Omental fat pad (tissue), 4 donors: Measurements from ENCODE around the gene VAPA. TPM values are rescaled to one million over a fixed set of nuclear protein-coding genes. Genes with fewer than 3 reads are reported as not detected.
A peak's percentile ranks its signal among the peaks of the same experiment; 100 is the strongest.

Source experiments
- ATAC-seq: fragments of 150-250 bp; one replicate; pipeline ENCODE4 v1.9.1; 2016; ENCODE audit warnings: mild to moderate bottlenecking, moderate library complexity; ENCODE audit not compliant: low FRiP score
- DNase-seq: peaks from one replicate; pipeline ENCODE4 v3.0.0-alpha.2; 2019; ENCODE audit warnings: low spot score
- total RNA-seq, 4 donors: library from RNA; depleted of rRNA; stranded (reverse); fragments of >200 nt; gene quantifications; one replicate each; pipeline ENCODE4 v1.1.0, GENCODE V29; 2016
- TF ChIP-seq, protein P1 (sequence below), 3 donors: fragments of 450-650 bp; IDR thresholded peaks; one replicate each; pipeline ENCODE4 v1.5.1; 2016 to 2017; ENCODE audit warnings: antibody characterized with exemption in 3 of 3, mild to moderate bottlenecking in 3 of 3, moderate library complexity in 2 of 3

The VAPA gene
- total RNA-seq, 4 donors from 2014 or later: 173 to 345 (median 246) TPM

DNA sequence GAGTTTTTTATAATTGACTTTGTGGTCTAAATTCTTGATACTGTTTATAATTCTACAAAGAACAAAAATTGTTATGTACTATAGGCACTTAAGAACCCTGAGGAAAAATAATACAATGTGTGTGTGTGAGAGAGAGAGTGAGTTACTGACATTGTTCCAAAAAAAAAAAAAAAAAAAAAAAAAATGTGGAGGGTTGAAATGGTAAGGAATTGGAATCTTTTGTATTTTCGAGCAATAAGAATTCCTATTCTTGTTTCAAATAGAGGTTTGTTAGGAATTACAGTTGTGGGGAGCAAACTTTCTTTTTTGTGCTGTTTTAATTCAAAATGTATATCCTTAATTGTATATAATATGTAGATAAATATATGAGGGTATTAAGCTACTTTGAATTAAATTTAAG is 45.7 kb downstream of the VAPA start:
- DNase-seq: no peak
- TF ChIP-seq, protein P1, sequence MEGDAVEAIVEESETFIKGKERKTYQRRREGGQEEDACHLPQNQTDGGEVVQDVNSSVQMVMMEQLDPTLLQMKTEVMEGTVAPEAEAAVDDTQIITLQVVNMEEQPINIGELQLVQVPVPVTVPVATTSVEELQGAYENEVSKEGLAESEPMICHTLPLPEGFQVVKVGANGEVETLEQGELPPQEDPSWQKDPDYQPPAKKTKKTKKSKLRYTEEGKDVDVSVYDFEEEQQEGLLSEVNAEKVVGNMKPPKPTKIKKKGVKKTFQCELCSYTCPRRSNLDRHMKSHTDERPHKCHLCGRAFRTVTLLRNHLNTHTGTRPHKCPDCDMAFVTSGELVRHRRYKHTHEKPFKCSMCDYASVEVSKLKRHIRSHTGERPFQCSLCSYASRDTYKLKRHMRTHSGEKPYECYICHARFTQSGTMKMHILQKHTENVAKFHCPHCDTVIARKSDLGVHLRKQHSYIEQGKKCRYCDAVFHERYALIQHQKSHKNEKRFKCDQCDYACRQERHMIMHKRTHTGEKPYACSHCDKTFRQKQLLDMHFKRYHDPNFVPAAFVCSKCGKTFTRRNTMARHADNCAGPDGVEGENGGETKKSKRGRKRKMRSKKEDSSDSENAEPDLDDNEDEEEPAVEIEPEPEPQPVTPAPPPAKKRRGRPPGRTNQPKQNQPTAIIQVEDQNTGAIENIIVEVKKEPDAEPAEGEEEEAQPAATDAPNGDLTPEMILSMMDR (IDR thresholded peaks at IDR 0.05): no peak

DNA sequence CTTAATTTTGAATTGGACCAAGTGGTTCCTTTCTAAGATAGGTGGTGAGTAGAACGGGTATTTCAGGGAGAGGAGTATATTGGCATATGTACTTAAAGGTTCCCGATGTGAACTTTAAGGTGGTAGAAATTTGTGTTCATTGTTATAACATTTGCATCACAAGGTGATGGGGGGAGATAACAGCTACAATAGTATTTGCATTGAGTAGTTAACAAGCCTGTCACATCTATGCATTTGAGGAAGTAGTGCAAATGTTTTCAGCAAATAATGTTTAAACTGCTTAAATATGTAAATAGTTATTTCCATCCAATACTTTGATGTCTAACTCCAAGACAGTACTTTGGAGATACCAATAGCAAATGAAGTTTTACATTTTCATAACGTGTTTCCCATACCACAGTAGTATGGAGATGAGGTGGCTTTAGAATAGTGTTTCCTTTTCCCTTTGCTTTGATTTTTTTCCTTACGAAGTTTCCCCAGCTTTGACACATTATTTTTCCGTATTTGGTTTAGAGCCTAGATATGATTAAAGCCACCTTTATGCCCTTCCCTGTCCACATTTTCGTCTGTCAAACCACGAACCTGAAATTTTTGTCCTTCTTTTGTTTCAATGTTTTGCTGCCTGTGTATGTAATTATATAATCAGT is 46.6 kb downstream of the VAPA start:
- no peak for ATAC-seq
- TF ChIP-seq, protein P1 (IDR thresholded peaks at IDR 0.05): no peak
- no peak for DNase-seq

More for the DNA sequence above, 45.7 kb downstream of the VAPA start:
- ATAC-seq: no peak

DNA sequence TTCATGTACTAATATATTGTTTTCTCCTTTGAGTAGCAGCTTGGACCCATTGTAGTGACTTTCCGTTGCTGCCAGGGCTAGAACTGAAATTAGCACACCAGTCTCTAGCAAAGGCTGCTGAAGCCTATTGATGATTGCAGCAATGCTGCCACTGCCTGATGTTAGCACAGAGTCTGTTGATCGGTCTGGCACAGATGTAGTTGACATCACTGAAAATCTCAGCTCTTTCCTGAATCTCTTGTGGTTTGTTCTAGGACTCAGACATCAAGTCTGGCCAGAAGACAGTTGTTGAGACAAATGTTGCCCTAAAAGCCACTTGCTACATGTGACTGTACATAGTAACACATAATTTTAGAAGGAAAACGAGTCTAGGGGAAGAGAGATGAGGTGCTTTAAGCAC is 47.2 kb downstream of the VAPA start:
- DNase-seq (no peak), ATAC-seq (peak; percentile 27)
- TF ChIP-seq, protein P1 (IDR thresholded peaks at IDR 0.05): no peak

DNA sequence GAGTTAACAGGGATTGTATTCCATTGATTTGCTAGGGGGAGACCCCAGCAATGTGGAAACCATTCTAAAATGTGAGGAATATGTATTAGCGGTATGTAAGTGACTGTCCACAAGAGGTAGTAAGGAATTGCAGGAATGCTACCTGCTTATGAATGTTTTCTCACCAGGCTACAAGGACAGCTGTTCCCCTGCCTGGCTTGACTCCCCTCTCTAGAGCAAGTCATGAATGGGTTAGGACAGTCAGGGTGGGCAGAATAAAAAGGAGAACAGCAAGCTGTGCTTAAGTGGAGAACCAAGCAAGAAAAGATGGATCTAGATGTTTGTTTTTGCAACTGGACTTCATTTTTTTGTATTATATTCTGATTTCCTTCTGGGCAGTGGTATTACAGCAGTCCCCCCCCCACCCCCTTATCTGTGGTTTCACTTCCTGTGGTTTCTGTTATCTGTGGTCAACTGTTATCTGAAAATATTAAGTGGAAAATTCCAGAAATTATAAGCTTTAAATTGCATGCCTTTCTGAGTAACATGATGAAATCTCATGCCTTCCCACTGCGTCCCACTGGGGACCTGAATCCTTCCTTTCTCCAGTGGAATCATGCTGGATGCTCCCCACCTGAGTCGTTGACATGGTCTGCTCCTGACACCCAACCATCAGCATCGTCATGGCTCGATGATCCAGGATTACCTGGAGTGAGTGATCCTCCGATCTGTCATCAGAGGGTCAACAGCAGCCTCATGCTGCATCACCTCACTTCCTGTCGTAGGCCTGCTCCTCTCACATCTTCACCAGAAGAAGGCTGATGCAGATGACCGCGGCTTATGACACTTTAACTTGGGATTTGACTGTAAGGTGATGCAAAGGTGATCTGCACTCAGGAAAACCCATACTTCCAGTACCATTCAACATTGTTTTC is 52.2 kb downstream of the VAPA start:
- TF ChIP-seq, protein P1 (IDR thresholded peaks at IDR 0.05): no peak
- no peak for DNase-seq
- no peak for ATAC-seq

DNA sequence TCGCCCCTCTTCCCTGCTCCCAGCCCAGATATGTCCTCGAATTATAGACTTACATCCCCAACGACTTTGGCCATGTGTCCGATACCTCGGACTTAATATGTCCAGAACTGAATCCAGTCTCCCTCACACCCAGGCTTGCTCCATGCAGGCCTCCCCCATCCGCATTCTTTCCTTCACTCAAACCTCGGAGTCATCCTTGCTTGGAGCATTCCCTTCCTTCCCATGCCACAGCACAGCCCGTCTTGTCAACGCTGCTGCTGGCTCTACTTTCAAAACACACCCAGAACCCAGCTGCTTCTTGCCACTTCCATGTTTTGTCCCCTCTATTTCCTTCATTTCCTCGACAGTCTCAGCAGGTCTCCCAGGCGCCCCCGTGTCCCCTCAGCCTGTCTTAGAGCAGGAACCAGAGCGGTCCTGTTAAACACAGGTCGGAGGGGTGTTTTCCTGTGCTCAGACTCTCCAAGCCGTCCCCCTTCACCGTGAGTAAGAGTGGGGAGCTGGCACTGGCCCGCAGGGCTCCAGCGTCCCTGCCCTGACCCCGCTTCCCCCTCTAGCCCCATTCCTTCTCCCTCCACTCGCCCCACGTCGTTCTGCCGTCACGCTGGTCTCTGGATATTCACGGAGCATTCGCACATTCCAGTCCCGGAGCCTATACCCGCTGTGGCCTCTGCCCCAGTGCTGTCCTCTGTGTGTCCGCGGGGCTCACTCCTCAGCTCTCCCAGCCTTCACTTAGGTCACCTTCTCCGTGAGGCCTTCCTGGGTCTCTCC is 54.4 kb downstream of the VAPA start:
- TF ChIP-seq, protein P1 (IDR thresholded peaks at IDR 0.05): no peak
- ATAC-seq (no peak), DNase-seq (no peak)

DNA sequence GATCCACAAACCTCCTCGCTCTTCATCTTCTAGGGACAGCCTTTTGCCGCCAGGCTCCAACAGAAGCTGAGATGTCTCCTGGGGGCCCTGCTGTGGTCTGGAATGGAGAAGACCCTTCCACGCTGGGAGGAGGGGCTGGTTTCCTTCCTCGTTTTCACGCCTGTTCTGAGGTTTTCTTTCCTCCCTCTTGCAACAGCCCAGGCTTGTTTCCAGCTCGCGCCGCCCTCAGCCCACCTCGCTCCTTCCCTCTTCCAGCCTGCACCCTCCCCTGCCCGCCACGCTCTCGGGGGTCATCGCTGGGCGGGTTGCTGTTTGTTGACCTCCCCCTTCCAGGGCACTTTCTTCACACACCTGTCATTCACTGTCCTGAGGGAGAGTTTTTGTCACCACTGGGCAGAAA is 55.4 kb downstream of the VAPA start:
- no peak for ATAC-seq
- TF ChIP-seq, protein P1 (IDR thresholded peaks at IDR 0.05): no peak
- no peak for DNase-seq
